ENCODE data around the gene FOSL1. TPM values are rescaled to one million over a fixed set of nuclear protein-coding genes. Genes with fewer than 3 reads are reported as not detected.

FOSL1 gene
- total and polyA plus RNA-seq, 2 donors (not counting 3 experiments of a cell fraction or from before 2014, with no cell fraction given) = 18.1 to 53.8 TPM

DNA sequence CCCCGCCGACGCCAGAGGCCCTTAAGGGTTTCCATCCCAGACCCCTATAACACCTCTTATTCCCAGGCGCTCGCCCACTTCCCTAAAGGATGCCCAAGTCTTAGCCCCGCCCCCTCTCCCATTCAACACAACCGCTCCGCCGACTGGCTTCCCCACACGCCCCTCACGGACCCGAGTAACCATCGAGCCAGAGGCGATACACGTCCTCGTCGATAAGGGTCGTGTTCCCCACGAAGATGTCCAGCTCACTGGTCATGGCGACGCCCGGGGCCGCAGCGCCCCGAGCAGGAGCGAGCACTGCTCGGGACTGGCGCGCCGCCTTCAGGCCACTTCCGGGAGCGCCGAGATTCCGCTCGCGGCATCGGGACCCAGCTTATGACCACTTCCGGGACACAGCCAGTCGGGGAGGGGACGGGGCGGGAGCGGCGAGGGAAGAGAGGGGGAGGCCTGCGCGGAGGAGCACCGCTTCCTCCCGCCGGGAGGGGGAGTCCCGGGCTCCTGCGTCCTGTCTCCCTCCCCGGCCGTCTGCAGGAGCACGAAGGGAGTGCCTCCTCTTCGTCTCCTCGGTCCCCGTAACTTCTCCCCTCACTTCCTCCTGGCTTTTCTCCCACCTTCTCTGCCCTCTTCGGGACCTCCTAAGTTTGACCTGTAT is 11.9 kb downstream of the FOSL1 start, which contains the start of gene FIBP:
FIBP (minus strand) TSS at position 309 of the 652 bp plus-strand sequence; CDS start at position 256, 53 bp downstream.
- TF ChIP-seq POLR2A (IDR thresholded peaks at IDR 0.05; ENCODE audit: low read depth, low read length) (peak; percentile 99), EZH2 (IDR thresholded peaks at IDR 0.05; ENCODE audit: borderline replicate concordance, low read depth, low read length, severe bottlenecking) (no peak), POLR2AphosphoS5 (IDR thresholded peaks at IDR 0.05; ENCODE audit: insufficient read depth, low read depth, low read length) (peak; percentile 99), CTCF (IDR thresholded peaks at IDR 0.05; ENCODE audit: extremely low read depth in 1 of 2, insufficient read depth in 1 of 2, low read depth in 1 of 2, low read length in 2 of 2) (peak; percentile 80 to 91), FOS (IDR thresholded peaks at IDR 0.05; ENCODE audit: borderline replicate concordance, insufficient read depth, low read length) (no peak), JUN (IDR thresholded peaks at IDR 0.05; ENCODE audit: borderline replicate concordance, insufficient read depth, insufficient read length, low read depth) (no peak), MYC (IDR thresholded peaks at IDR 0.05; ENCODE audit: low read depth, low read length) (no peak), GATA2 (IDR thresholded peaks at IDR 0.05; ENCODE audit: insufficient read depth, insufficient read length, low read depth, low read length) (no peak)
- ChIA-PET CTCF (interaction anchor here (0.6 to 6.7 kb wide), 45 partner anchors 9 to 1116 kb away, joined by 3 to 75 read pairs (median 5); partner anchors contain the start of genes AP5B1, BANF1, C11orf68 and CFL1), POLR2A (interaction anchor here (0.6 to 6.7 kb wide), 8 partner anchors 10 to 193 kb away, joined by 3 to 67 read pairs (median 4); partner anchors contain the start of genes CFL1, FOSL1 and MUS81)
- DNase-seq (ENCODE audit: low read depth, low spot score) = peak; percentile 97
- peak; percentile 98 for FAIRE-seq
- intact Hi-C loops (cut with micrococcal nuclease) = loop anchor here (1.0 to 5.0 kb wide), 7 partner anchors 15 to 177 kb away; partner anchors contain the start of genes C11orf68, DRAP1, EFEMP2 and MUS81
- dilution Hi-C loops (cut with MboI; ENCODE audit: extremely low pct_ligation_motif_present, low sequenced_read_pairs) = no loop called here
- Histone ChIP-seq H3K79me2 (ENCODE audit: control insufficient read depth, insufficient read depth, low read length) (peaks cover 37% of the 10 kb centered on the region), H3K4me3 (replicated peaks in 1 of 3; ENCODE audit: insufficient read depth in 1 of 3, low read depth in 1 of 3, low read length in 3 of 3) (peak within 1 kb of the TSS; percentile 34 to 66 (median 64)), H4K20me1 (replicated peaks; ENCODE audit: control insufficient read depth, extremely low read depth, insufficient read depth, low read length) (no peaks in the 10 kb centered on the region), H3K9me3 (replicated peaks; ENCODE audit: control insufficient read depth, insufficient read depth, low read length) (no peaks in the 10 kb centered on the region), H3K4me1 (ENCODE audit: control insufficient read depth, extremely low read depth, insufficient read depth, low read length) (peaks cover 43% of the 10 kb centered on the region), H3K9me1 (replicated peaks; ENCODE audit: control insufficient read depth, extremely low read depth, insufficient read depth, low read length) (no peaks in the 10 kb centered on the region), H3K9ac (replicated peaks; ENCODE audit: extremely low read depth, insufficient read depth, low read length) (peak within 1 kb of the TSS; percentile 71), H3K4me2 (ENCODE audit: insufficient read depth, low read length) (peak within 1 kb of the TSS; percentile 62), H3K27ac (ENCODE audit: insufficient read depth, low read depth, low read length) (peak within 1 kb of the TSS; percentile 99), H3K36me3 (ENCODE audit: control insufficient read depth in 2 of 2, extremely low read depth in 1 of 2, insufficient read depth in 2 of 2, low read length in 2 of 2) (peaks cover 4 to 19% of the 10 kb centered on the region in 2 experiments), H2AFZ (ENCODE audit: low read depth, low read length) (peak within 1 kb of the TSS; percentile 40), H3K27me3 (ENCODE audit: control insufficient read depth in 2 of 2, insufficient read depth in 2 of 2, low read length in 2 of 2) (no peaks in the 10 kb centered on the region)
- BruUV-seq (replicated peaks) = no TSS peak

All from endothelial cell of umbilical vein (primary cell).